ENCODE results near the gene ACTL7A. TPM values are rescaled to one million over a fixed set of nuclear protein-coding genes. Genes with fewer than 3 reads are reported as not detected.
"Not testable (repeated sequence)": the region's sequence is repeated elsewhere in the genome, so short reads cannot be mapped to it uniquely, and the experiment has no call there.

The ACTL7A gene
- total RNA-seq, 1 donor from 2014 or later: not detected

DNA sequence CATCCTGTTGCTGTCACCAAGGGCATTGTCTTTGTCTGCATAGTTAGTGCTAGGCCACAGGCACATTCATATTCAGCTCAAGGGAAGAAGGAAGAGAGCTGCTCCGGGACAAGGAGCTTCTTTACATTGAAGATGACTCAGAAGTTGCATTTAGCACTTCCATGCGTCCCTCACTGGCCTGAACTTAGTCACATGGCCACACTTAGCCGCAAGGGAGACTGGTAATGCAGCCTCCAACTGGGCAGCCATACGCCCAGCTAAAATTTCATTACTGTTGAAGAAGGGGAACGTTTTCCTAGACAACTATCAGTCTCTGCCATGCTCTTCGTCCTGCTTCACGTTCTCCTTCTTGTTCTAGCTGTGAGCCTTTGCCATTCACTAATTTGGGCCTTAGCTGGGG, 26.2 kb upstream of the ACTL7A start:
- ChIA-PET CTCF (no interaction called here), POLR2A (no interaction called here)
- H3K36me3 Mint-ChIP-seq (ENCODE audit: low read depth): no peaks in the 10 kb centered on the region
- TF ChIP-seq, protein P1, sequence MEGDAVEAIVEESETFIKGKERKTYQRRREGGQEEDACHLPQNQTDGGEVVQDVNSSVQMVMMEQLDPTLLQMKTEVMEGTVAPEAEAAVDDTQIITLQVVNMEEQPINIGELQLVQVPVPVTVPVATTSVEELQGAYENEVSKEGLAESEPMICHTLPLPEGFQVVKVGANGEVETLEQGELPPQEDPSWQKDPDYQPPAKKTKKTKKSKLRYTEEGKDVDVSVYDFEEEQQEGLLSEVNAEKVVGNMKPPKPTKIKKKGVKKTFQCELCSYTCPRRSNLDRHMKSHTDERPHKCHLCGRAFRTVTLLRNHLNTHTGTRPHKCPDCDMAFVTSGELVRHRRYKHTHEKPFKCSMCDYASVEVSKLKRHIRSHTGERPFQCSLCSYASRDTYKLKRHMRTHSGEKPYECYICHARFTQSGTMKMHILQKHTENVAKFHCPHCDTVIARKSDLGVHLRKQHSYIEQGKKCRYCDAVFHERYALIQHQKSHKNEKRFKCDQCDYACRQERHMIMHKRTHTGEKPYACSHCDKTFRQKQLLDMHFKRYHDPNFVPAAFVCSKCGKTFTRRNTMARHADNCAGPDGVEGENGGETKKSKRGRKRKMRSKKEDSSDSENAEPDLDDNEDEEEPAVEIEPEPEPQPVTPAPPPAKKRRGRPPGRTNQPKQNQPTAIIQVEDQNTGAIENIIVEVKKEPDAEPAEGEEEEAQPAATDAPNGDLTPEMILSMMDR (IDR thresholded peaks at IDR 0.05): no peak
- no peaks in the 10 kb centered on the region for H3K9me3 Mint-ChIP-seq
- no peak overlapping the region for H3K4me3 Mint-ChIP-seq
- no peak for ATAC-seq (ENCODE audit: low read depth)
- intact Hi-C loops (cut with micrococcal nuclease): no loop called here
- H3K27me3 Mint-ChIP-seq: no peaks in the 10 kb centered on the region
- H3K27ac Mint-ChIP-seq: no peak overlapping the region
- peaks cover 20% of the 10 kb centered on the region for H3K4me1 Mint-ChIP-seq
- no peak for DNase-seq

DNA sequence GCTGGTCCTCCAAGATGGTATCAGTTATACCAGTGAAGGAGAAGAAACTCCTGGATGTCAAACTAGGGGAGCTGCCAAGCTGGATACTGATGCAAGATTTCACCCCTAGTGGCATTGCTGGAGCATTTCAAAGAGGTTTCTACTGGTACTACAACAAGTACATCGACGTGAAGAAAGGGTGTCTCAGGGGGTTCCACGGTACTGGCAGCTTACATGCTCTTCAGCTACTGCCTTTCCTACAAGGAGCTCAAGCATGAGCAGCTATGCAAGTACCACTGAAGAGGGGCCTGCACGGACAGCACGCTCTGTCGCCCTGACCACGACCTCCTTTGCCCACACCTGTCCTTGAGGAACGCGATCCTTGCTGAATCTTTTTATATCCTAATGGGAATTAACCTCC, 25.7 kb upstream of the ACTL7A start:
- no peak overlapping the region for H3K4me3 Mint-ChIP-seq
- intact Hi-C loops (cut with micrococcal nuclease): no loop called here
- no peak overlapping the region for H3K27ac Mint-ChIP-seq
- H3K9me3 Mint-ChIP-seq: no peaks in the 10 kb centered on the region
- H3K4me1 Mint-ChIP-seq: peaks cover 20% of the 10 kb centered on the region
- no peaks in the 10 kb centered on the region for H3K27me3 Mint-ChIP-seq
- DNase-seq (no peak), ATAC-seq (ENCODE audit: low read depth) (no peak)
- no peaks in the 10 kb centered on the region for H3K36me3 Mint-ChIP-seq (ENCODE audit: low read depth)
- TF ChIP-seq, protein P1 (IDR thresholded peaks at IDR 0.05): no peak
- ChIA-PET CTCF (no interaction called here), POLR2A (no interaction called here)

DNA sequence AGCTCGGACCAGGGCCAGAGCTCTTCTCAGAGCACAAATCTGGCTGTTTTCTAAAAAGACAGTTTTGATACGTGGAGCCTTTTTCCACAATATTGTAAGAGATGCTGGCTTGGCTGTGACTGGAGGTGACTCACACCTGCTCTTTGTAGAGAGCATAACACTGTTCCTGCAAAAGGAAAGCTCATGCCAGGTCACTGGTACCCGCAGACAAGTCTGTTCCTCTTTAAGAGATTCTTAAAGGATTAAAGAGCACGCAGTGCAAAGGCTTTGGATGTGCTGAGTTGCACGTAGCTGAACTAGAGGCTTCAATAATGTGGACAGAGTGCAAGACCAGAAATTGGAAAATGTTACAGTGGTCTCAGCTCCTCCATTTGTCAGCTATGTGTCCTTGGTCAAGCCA, 25.3 kb upstream of the ACTL7A start:
- ChIA-PET CTCF (no interaction called here), POLR2A (no interaction called here)
- no peak for ATAC-seq (ENCODE audit: low read depth)
- TF ChIP-seq, protein P1 (IDR thresholded peaks at IDR 0.05): no peak
- peaks cover 20% of the 10 kb centered on the region for H3K4me1 Mint-ChIP-seq
- H3K36me3 Mint-ChIP-seq (ENCODE audit: low read depth): no peaks in the 10 kb centered on the region
- no peaks in the 10 kb centered on the region for H3K27me3 Mint-ChIP-seq
- no peak overlapping the region for H3K4me3 Mint-ChIP-seq
- no peaks in the 10 kb centered on the region for H3K9me3 Mint-ChIP-seq
- H3K27ac Mint-ChIP-seq: no peak overlapping the region
- intact Hi-C loops (cut with micrococcal nuclease): no loop called here
- DNase-seq: no peak

GRCh38 chr9:108837530-108837929, 24.5 kb upstream of the ACTL7A start:
- H3K4me1 Mint-ChIP-seq: peaks cover 26% of the 10 kb centered on the region
- no peaks in the 10 kb centered on the region for H3K36me3 Mint-ChIP-seq (ENCODE audit: low read depth)
- intact Hi-C loops (cut with micrococcal nuclease): no loop called here
- no peak overlapping the region for H3K4me3 Mint-ChIP-seq
- H3K27me3 Mint-ChIP-seq: no peaks in the 10 kb centered on the region
- ChIA-PET POLR2A (no interaction called here), CTCF (no interaction called here)
- TF ChIP-seq, protein P1 (IDR thresholded peaks at IDR 0.05): no peak
- no peak for ATAC-seq (ENCODE audit: low read depth)
- no peak overlapping the region for H3K27ac Mint-ChIP-seq
- no peak for DNase-seq
- H3K9me3 Mint-ChIP-seq: no peaks in the 10 kb centered on the region

DNA sequence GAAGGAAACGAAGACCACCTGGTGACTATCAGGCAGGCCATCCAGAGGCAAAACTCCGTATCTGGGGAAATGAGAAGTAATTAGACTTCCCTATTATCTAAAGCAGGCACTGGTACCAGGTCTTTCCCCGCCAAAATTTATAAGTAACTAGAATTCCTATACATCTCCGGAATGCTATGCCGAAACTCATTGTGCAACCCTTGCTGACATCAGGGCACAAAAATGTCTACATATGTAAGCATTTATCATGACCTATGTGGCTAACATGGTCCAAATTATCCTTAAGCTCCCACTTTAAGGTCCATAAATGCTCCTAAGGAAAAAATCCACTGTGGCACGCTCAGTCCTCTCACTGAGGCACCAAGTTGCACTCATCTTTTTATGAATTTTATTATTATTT, 24.0 kb upstream of the ACTL7A start:
- H3K9me3 Mint-ChIP-seq: no peaks in the 10 kb centered on the region
- H3K36me3 Mint-ChIP-seq (ENCODE audit: low read depth): no peaks in the 10 kb centered on the region

DNA sequence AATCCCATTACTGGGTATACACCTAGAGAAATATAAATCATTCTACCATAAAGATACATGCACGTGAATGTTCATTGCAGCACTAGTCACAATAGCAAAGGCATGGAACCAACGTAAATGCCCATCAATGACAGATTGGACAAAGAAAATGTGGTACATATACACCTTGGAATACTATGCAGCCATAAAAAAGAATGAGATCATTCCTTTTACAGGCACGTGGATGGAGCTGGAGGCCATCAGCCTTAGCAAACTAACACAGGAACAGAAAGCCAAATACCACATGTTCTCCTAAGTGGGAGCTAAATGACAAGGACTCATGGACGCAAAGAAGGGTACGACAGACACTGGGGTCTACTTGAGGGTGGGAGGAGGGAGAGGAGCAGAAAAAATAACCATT, 22.5 kb upstream of the ACTL7A start:
- DNase-seq; H3K27ac Mint-ChIP-seq; H3K36me3 Mint-ChIP-seq (ENCODE audit: low read depth); intact Hi-C loops (cut with micrococcal nuclease); H3K27me3 Mint-ChIP-seq; POLR2A ChIA-PET; H3K4me3 Mint-ChIP-seq; CTCF ChIA-PET; ATAC-seq (ENCODE audit: low read depth); H3K9me3 Mint-ChIP-seq: not testable (repeated sequence)
- H3K4me1 Mint-ChIP-seq: peaks cover 30% of the 10 kb centered on the region

More for the DNA sequence above, 24.0 kb upstream of the ACTL7A start:
- TF ChIP-seq, protein P1 (IDR thresholded peaks at IDR 0.05): no peak
- Mint-ChIP-seq H3K27ac (no peak overlapping the region), H3K4me3 (no peak overlapping the region), H3K27me3 (no peaks in the 10 kb centered on the region), H3K4me1 (peaks cover 31% of the 10 kb centered on the region)
- ChIA-PET CTCF (no interaction called here), POLR2A (no interaction called here)
- ATAC-seq (ENCODE audit: low read depth): no peak
- intact Hi-C loops (cut with micrococcal nuclease): no loop called here
- no peak for DNase-seq

Data from activated B cell treated with CpG ODN at 0.5 μM for 24 hours (primary cell).